Stimulated activated CD4-positive, alpha-beta T cell treated with anti-CD3 and anti-CD28 coated beads, Interleukin-2, amount 100 ng/mL, for 24 hours (primary cell): ENCODE data around the gene ZNF688.
"Not testable (repeated sequence)": the region's sequence is repeated elsewhere in the genome, so short reads cannot be mapped to it uniquely, and the experiment has no call there.

Source experiments
- DNase-seq, 2 donors: peaks; one replicate each; pipeline ENCODE4 v3.0.0-alpha.2; 2020

The ZNF688 gene

DNA sequence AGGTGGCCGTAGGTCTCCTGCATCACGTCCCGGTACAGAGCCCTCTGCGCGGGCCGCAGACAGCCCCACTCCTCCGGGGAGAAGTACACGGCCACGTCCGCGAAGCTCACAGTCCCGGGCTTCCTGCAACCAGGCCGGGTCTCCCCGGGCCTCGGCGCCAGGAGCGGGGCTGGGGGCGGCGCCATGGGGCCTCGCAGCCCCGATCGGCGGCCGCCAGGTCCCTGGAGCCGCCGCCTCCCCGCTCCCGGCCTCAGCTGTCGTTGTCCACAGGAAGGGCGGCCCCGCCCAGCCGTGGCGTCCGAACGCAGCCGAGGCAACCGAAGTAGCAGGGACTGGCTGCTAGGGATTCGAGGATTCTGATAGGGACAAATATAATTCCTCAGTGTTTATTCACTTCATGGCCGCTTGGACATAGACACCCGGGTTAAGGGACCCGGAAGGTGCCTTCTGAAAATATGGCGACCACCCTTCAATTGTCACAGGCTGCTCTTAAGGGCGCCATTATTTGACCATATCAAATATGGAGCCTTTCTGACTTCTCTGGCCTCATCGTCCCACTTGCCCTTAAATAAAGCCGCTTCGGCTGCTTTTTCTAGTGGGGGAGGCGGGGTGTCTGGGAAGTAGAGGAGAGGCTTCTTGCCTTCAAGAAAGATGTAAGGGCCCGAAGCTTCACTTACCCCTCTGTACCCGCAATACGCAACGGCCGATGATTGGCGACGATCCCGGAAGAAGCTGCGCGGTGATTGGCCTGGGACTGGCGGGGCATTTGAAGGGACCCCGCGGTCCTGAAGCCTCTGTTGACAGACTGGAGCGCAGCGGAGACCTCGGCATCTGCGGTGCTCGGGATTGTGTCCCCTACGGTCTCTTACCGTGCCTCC, at the start of gene ZNF688:
ZNF688 (minus strand) TSS at position 270 of the 878 bp plus-strand sequence; CDS start at position 185, 85 bp downstream.
- peak; percentile 91 to 92 for DNase-seq

DNA sequence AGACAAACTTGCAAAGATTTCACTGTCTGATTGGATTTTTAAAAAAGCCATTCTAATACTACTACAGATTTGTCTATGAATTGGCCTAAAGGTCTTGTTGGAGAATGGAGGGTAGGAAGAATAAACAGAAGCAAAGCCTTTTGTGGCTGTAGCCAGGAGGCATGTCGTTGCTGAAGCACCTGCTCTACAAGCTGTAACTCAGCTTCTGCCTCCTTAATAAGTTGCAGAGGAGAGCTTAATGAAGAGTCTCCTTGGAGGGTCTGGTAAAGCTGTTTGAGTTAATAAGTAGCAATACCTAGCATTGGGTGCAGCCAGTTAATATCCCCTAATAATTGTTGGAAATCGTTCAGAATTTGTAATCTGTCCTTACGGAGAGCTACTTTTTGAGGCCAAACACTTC, 48.7 kb upstream of the ZNF688 start:
- DNase-seq = no peak

DNA sequence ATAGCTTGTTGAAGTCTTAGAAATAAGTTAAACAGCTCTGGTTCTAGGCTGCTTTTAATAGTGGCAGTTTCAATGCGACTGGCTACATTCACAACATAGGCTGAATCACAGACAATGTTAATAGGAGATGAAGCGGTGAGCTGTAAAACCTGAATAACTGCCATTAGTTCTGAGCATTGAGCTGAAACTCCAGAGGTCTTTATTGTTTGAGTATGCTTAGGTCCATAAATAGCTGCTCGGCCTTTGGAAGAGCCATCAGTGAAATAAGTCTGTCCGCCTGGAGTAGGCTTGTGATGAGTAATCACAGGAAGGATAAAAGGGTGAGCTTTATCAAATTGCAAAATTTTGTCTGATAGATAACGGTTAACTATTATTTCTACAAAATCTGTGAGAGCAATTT, 48.1 kb upstream of the ZNF688 start:
- DNase-seq = no peak

DNA sequence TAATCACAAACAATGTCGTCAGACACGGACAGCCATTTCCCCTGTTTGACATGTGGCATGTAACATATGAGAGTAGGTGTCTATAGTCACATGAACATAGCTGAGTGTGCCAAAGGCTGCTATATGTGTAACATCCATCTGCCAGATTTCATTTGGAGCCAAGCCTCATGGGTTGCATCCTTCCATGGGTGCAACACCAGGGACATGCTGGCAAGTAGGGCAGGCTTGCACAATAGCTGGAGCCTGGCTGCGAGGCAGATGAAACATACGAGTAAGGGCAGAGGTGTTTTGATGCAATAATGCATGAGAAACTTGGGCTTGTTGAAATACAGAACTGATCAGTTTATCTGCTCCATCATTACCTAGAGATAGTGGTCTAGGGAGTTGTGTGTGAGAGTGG, 47.7 kb upstream of the ZNF688 start:
- DNase-seq = no peak

DNA sequence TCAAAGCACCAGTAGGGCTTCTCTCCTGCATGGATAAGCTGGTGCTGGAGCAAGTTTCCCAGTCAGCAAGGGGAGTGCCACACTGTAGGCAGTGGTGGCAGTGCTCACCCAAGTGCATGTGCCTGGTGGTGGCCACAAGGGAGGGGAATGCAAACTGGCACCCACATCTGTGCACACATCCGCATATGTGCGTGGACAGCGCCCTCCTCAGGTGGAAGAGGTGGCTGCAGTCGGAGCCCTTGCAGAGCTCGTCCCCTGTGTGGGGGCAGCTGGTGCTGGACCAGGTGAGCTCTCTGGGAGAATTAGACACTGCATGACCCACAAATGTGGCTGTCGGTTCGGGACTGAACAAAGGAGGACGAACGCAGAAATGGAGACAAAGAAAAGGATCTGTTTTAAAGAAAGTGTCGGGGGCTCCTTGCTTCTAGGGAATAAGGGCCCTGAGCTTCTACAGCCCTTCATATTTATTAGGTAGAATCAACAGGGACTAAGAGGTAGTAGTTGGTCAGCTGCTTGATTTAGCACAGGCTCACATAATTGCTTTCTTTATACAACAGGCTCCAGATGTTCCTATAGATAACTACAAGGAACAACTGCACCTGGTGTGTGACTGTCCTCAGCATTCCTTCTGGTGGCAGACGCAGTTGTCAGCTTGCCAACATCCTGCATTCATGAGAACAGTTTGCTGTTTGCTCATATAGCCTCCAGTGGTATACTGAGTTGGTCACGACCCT, 44.0 kb upstream of the ZNF688 start:
- peak; percentile 76 to 88 for DNase-seq

DNA sequence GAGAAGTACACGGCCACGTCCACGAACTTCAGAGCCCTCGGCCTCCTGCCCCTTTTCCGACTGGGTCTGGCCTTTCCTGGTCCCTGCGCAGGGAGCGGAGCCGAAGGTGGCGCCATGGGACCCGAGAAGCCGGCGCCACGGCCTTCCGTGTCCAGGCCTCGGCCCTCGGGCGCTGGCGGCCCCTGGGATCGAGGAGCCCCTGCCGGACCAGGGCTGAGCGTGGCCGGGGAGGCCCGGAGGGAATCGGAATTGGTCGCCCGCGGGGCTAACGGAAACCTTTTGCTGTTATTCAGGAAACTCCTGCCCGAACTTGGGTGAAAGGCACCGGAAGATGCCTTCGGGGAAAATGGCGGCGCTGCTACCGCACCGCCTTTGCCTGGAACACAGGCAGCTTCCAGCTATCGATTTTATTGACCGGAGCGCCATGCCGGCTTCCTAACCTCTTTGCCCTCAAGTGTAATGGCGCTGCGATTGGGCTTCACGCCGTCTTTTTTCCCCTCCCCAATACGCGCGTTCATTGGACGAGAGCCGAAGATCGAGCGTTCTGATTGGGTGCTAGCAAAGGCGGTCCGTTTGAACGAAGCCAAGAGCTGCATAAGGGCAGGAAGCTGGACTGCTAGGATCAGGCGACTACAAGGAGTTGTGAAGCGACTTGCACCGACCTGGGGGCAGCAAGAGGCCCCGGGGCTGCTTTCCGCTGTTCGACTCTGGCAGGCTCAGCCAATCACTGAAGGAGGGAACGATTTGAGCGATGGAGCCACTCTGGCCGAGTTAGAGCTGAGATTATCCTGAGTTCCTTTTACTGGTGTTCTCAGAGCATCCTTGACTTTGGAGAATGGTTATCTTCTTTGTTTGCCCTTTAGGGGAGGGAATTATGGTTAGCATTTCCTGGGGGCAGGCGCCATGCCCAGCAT, 38.7 kb upstream of the ZNF688 start, which contains the start of gene ZNF689:
ZNF689 (minus strand) TSS at position 464 of the 914 bp plus-strand sequence; CDS start at position 116, 348 bp downstream.
- DNase-seq = peak; percentile 92 to 94

DNA sequence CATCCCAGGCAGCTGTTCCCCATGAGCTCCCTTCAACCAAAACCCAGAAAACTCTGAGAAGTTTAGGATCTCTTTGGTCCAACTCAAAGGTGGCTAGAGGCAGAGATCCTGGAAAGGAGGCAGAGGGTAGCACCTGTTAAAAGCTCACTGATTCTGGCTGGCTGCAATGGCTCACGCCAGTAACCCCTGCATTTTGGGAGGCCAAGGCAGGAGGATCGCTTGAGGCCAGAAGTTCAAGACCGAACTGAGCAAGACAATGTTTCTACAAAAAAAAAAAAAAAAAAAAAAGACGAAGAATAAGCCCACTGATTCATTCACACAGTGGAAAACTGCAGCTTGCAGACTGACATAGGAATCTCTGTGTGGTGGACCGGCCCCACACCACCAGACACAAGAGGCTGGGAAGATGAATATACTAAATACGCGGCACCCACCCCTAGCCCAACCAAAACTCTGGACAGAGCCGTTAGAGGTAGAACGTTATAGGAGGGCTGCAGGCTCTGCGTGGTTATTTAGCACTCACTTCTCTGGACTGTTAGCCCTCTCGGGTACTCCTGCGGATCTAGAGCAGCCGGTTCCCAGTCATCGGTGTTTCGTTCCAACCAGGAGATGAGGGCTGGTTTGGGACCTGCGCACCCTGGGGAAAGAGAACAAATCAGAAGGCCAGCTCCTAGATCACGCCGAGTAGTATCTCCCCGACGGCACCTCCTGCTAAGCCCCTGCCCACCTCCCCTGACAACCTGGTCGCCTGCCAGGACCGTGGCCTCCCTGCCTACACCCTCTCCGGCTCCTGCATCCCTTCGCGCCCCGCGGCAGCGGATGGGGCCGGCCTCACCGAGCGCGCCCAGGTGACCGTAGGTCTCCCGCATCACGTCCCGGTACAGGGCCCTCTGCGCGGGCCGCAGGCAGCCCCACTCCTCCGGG, 37.8 kb upstream of the ZNF688 start:
- DNase-seq = peak; percentile 55 to 58

DNA sequence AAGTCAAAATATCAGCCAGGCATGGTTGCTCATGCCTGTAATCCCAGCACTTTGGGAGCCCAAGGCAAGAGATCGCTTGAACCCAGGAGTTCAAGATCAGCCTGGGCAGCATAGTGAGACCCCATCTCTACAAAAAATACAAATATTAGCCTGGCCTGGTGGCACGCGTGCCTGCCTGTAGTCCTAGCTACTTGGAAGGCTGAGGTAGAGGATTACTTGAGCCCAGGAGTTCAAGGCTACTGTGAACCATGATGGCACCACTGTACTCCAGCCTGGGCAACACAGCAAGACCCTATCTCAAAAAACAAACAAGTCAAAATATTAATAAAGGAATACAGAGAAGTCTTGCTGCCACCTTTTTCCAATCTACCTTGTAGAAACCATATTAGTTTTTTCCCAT, 34.5 kb upstream of the ZNF688 start:
- no peak for DNase-seq

DNA sequence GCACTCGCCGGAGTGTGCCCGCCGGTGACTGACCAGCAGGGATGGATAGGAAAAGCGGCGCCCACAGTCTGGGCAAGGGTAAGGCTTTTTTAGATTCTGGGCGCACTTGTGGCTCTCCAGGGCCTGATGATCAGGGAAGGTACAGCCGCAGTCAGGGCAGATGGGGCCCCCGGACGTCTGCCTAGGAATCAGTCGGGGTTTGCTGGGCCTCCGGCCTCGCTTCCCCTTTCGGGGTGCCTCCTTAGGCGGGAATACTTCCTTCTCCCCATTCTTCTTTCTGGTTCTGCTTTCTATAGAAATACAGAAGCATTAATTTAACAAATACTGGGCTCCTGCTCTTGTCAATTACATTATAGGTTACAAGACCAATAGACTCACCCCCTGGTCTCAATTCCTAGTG, 33.6 kb upstream of the ZNF688 start:
- no peak for DNase-seq

DNA sequence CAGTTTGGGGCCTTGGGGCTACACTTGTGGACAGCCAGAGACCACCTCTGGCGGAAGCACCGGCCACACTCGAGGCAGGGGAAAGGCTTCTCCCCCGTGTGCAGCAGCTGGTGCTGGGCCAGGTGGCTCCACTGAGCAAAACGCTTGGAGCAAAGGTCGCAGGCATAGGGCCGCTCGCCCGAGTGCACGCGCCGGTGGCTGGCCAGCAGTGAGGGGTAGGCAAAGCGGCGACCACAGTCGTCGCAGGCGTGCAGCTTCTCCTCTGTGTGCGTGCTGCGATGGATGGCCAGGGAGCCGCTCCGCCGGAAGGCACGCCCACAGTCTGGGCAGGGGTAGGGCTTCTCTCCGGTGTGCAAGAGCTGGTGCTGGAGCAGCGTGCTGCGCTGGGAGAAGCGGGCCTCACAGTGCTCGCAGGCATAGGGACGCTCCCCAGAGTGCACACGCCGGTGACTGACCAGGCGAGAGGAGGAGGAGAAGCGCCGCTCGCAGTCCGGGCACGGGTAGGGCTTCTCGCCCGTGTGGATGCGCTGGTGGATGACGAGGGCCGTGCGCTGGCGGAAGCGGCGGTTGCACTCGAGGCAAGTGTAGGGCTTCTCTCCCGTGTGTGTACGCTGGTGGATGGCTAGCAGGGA, 32.9 kb upstream of the ZNF688 start:
- DNase-seq = no peak

DNA sequence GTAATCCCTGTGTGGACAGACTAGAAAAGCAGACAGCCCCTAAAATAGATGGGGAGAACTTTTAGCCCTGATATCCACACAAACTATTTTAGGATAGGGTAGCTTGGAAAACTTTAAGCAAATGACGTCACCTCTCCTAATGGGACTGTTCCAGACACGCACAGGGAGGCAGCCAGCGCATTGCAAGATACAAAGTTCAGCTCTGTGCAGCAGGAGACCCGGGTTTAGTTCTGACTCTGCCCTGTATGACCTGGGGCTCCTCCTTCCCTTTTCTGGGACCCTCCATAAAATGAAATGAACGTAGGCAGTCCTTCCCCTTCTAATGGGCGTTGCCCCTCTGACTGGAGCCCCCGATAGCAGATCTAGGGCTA, 32.4 kb upstream of the ZNF688 start:
- no peak for DNase-seq

DNA sequence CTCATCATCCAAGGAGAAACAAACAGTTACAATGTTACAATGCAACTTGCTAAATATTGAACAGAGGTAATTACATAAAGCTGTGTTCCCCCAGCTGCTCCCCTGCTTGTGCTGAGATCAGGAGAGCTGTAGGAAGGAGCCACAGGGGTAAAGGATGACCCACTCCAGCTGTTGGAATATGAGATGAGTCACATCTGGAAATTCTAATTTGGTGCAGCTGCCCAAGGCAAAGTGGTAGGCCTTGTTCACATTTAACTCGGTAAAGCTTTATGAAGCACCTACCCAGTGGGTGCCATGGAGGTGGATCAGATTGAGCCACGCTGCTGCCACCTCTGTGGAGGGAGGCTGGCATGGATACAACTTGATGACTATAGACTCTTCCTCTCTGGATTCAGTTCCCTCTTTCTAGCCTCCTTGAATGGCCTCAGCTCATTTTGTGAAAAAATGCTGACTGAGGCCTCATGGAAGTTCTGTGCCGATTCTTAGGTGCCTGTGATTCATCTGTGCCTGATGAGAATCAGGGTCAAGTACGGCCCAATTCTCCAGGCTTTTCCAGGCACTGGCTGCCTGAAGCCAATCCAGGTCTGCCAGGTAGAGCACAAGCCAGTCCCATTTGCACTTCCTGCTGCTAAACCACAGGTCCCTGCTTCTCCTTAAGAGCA, 31.2 kb upstream of the ZNF688 start:
- no peak for DNase-seq

DNA sequence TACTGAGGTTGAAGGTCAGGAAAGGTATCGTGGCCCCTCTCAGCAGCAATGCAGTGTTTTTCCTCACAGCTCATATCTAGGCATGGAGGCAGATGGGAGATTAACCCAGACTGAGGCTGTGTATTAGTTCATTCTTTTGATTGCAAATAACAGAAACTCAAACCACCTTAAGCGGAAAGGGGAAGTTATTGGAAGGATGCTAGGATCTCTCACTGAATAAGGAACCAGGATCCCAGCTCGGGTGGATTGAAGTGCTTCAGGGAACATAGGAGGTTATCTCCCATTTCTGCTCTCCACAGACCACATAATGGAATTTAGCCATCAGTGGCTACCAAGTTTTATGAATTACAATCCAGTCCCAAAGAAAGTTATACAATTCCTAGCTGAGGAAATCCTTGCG, 30.5 kb upstream of the ZNF688 start:
- DNase-seq = no peak

DNA sequence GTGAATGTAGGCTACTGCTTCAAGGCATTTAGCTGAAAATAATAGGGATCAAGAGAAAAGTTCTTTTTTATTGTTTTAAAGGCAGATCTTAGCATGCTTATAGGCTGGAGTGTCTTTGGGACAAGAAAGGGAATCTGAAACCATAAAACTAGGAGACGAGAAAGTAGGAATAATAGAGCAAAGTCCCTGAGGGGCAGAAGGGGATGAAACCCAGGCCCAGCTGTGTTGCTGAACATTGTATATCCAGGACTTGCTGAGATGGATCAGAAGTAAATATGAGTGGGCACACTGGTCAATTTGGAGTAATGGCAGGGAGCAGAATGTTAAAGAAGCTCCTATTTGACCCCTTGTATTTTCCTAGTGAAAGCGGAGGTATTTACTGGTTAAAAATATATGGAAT, 29.4 kb upstream of the ZNF688 start:
- no peak for DNase-seq

DNA sequence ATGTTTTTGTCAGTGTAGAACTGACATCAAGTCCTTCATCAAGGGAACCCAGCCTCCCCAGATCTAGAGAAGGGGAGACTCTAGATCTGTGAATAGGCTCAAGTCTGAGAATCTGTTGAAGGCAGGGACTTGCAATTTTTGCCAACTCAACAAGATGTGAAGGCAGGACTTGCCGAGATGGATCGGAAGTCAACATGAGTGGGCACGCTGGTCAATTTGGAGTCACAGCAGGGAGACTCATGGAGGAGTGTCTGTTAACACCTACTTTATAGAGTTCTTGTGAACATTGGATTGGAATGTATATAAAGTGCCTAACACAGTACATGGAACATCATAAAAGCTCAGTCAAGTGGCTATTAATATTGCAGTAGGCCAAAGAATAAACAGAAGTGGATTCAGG, 28.7 kb upstream of the ZNF688 start:
- no peak for DNase-seq

DNA sequence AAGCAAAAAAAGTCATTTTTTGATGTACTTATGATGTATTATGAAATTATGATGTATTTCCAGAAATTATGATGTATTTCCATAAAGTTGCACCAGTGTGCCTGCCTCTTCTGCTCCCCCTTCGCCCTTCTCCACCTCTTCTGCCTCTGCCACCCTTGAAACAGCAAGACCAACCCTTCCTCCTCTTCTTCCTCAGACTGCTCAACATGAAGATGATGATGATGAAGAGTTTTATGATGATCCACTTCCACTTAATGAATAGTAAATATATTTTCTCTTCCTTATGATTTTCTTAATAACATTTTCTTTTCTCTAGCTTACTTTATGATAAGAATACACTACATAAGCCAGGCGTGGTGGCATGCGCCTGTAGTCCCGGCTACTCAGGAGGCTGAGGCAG, 21.4 kb upstream of the ZNF688 start:
- no peak for DNase-seq

DNA sequence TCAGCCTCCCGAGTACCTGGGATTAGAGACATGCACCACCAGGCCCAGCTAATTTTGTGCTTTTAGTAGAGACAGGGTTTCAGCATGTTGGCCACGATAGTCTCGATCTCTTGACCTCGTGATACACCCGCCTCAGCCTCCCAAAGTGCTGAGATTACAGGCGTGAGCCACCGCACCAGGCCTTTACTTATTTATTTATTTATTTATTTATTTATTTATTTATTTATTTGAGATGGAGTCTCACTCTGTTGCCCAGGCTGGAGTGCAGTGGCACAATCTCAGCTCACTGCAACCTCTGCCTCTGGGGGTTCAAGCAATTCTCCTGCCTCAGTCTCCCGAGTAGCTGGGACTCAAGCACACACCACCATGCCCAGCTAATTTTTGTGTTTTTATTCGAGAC, 19.4 kb upstream of the ZNF688 start:
- not testable (repeated sequence) for DNase-seq

DNA sequence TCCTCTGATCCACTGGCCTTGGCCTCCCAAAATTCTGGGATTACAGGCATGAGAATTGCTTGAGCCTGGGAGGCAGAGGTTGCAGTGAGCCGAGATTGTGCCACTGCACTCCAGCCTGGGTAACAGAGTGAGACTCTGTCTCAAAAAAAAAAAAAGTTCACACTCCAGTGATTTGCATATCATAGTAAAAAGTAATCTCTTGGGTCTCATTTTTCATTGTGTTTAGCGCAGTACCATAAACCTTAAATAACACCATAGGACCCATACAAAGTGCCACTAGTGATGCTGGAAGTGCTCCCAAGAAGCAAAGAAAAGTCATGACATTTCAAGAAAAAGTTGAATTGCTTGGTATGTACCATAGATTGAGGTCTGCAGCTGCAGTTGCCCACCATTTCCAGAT, 18.1 kb upstream of the ZNF688 start:
- not testable (repeated sequence) for DNase-seq

DNA sequence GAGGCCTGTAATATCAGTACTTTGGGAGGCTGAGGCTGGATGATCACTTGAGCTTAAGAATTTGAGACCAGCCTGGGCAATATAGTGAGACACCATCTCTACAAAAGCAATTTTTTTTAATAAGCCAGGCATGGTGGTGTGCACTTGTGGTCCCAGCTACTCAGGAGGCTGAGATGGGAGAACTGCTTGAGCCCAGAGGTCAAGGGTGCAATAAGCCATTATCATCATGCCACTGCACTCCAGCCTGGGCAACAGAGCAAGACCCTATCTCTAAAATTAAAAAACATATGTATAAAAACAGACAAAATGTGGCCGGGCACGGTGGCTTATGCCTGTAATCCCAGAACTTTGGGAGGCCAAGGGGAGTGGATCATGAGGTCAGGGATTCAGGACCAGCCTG, 17.1 kb upstream of the ZNF688 start:
- no peak for DNase-seq

DNA sequence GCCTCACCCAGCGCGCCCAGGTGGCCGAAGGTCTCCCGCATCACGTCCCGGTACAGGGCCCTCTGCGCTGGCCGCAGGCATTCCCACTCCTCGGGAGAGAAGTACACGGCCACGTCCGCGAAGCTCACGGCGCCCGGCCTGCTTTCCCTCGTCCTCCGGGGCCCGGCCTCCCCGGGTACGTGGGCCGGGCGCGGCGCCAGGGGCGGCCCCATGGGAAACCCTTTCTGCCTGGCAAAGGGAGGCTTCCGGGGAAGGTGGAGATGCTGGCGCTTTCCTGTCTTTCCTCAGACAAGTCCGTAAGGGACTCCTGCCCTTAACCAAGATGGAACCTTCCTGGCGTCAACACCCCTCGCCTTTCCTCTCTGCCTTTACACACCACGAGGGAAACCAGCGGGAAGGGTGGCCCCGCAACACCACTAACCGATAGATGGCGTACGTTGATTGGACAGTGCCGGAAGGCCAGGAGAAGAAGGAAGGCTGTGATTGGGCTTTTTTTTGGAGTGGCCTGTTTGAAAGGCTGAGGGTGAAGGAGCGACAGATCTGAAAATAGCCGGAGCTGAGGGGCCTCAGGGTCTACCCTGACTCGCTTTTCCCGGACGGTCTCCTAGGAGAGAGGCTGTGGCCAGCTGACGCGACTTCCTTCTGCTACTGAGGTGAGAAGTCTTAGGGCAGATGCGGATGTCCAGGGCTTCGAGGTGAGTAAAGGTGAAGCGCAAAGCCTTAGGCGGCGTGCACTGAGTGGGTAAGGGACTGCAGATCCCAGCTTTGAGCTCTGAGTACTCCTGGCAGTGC, 14.1 kb upstream of the ZNF688 start, which contains the start of gene ZNF785:
ZNF785 (minus strand) TSS at position 298 of the 792 bp plus-strand sequence; CDS start at position 212, 86 bp downstream.
- peak; percentile 90 to 91 for DNase-seq
